Astrocyte (in vitro differentiated cells and primary cell): ENCODE data around the gene COX6B1. TPM values are rescaled to one million over a fixed set of nuclear protein-coding genes. Genes with fewer than 3 reads are reported as not detected.

Experiments
- DNase-seq: peaks from one replicate; pipeline ENCODE4 v3.0.0-alpha.2; 2010; ENCODE audit warnings: low read depth
- FAIRE-seq: peaks from 2 replicates; lab custom pipeline; 2011; peaks lifted over from hg19 to GRCh38; lab: Jason Lieb, UNC
- H2AFZ ChIP-seq: 2 replicates; pipeline ENCODE4 v1.6.0; 2012; ENCODE audit warnings: low read depth, low read length, inconsistent platforms
- H3K27ac ChIP-seq: 2 replicates; pipeline ENCODE4 v1.5.1; 2011; ENCODE audit warnings: low read depth, low read length, inconsistent platforms
- H3K27me3 ChIP-seq: 2 replicates; pipeline ENCODE4 v1.6.0; 2011; ENCODE audit warnings: low read length, inconsistent platforms; ENCODE audit not compliant: insufficient read depth
- H3K36me3 ChIP-seq: 2 replicates; pipeline ENCODE4 v1.5.1; 2011; ENCODE audit warnings: low read length, inconsistent platforms; ENCODE audit not compliant: insufficient read depth
- H3K4me1 ChIP-seq: 2 replicates; pipeline ENCODE4 v1.5.1; 2011; ENCODE audit warnings: low read length, inconsistent platforms; ENCODE audit not compliant: insufficient read depth
- H3K4me2 ChIP-seq: 2 replicates; pipeline ENCODE4 v1.6.0; 2012; ENCODE audit warnings: low read length, inconsistent platforms
- H3K4me3 ChIP-seq: 2 replicates; pipeline ENCODE4 v1.5.1; 2011; ENCODE audit warnings: low read depth, mild to moderate bottlenecking, low read length, inconsistent platforms; ENCODE audit not compliant: insufficient read depth
- H3K79me2 ChIP-seq: 2 replicates; pipeline ENCODE4 v1.6.0; 2012; ENCODE audit warnings: mild to moderate bottlenecking, low read length, inconsistent platforms; ENCODE audit not compliant: insufficient read depth
- H3K9ac ChIP-seq: 2 replicates; pipeline ENCODE4 v1.6.0; 2012; ENCODE audit warnings: mild to moderate bottlenecking, low read length, inconsistent platforms
- H3K9me3 ChIP-seq: 2 replicates; pipeline ENCODE4 v1.5.1; 2012; ENCODE audit warnings: low read depth, mild to moderate bottlenecking, low read length, inconsistent platforms; ENCODE audit not compliant: insufficient read depth
- H4K20me1 ChIP-seq: 2 replicates; pipeline ENCODE4 v1.6.0; 2012; ENCODE audit warnings: low read length, inconsistent platforms; ENCODE audit not compliant: insufficient read depth
- H3K27ac Mint-ChIP-seq: one replicate; pipeline ENCODE4 v1.8.0; 2021; ENCODE audit warnings: mild to moderate bottlenecking, mixed read lengths; ENCODE audit not compliant: unreplicated experiment
- H3K27me3 Mint-ChIP-seq: one replicate; pipeline ENCODE4 v1.8.0; 2021; ENCODE audit warnings: low read depth, mixed read lengths; ENCODE audit not compliant: unreplicated experiment
- H3K36me3 Mint-ChIP-seq: one replicate; pipeline ENCODE4 v1.8.0; 2021; ENCODE audit warnings: low read depth, mixed read lengths; ENCODE audit not compliant: unreplicated experiment
- H3K4me1 Mint-ChIP-seq: one replicate; pipeline ENCODE4 v1.8.0; 2021; ENCODE audit warnings: low read depth, mixed read lengths; ENCODE audit not compliant: unreplicated experiment
- H3K4me3 Mint-ChIP-seq: one replicate; pipeline ENCODE4 v1.8.0; 2021; ENCODE audit warnings: mild to moderate bottlenecking, moderate library complexity, mixed read lengths; ENCODE audit not compliant: unreplicated experiment
- H3K9me3 Mint-ChIP-seq: one replicate; pipeline ENCODE4 v1.8.0; 2021; ENCODE audit warnings: mild to moderate bottlenecking, mixed read lengths; ENCODE audit not compliant: unreplicated experiment
- CTCF ChIP-seq: IDR thresholded peaks from 2 replicates; pipeline ENCODE4 v1.5.1; 2011; ENCODE audit warnings: low read depth, mild to moderate bottlenecking, inconsistent platforms, low read length, moderate library complexity; ENCODE audit not compliant: insufficient read depth
- EZH2 ChIP-seq: IDR thresholded peaks from 2 replicates; pipeline ENCODE4 v1.6.1; 2012; ENCODE audit warnings: mild to moderate bottlenecking, low read length, inconsistent platforms; ENCODE audit not compliant: insufficient read depth
- total RNA-seq: library from RNA; stranded (reverse); gene quantifications from 2 replicates; pipeline ENCODE4 v1.2.1, GENCODE V29; 2021

COX6B1 gene
- total RNA-seq, 1 donor from 2014 or later, result 344 TPM

DNA sequence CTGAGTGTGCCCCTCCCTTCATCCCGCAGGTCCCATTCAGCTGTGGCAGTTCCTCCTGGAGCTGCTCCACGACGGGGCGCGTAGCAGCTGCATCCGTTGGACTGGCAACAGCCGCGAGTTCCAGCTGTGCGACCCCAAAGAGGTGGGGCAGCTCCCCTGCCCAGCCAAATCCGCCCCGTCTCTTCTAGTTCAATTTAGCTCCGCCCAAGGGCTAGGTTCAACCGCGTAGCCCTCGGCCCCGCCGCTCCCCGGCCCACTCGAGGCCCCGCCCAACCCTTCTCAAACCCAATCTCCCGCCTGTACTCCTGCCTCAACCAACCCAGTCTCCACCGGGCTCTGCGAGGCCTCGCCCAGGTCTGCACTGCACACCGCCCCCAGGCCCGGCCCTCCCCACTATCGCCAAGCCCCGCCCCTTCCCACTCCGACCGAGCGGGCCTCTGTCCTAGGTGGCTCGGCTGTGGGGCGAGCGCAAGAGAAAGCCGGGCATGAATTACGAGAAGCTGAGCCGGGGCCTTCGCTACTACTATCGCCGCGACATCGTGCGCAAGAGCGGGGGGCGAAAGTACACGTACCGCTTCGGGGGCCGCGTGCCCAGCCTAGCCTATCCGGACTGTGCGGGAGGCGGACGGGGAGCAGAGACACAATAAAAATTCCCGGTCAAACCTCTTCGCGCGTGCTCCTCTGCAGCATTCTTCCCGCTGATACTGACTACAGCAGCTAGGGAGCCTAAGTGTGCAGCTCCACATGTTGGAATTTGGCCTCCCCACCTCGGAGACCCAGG lies 3.7 kb upstream of the COX6B1 start:
- H3K9me3 Mint-ChIP-seq, result no peaks in the 10 kb centered on the region
- Histone ChIP-seq H3K27ac (no peak overlapping the region), H4K20me1 (no peaks in the 10 kb centered on the region), H3K4me3 (peak overlapping the region; percentile 56), H3K9ac (peak overlapping the region; percentile 70), H2AFZ (peak overlapping the region; percentile 95), H3K27me3 (no peaks in the 10 kb centered on the region), H3K79me2 (peaks cover 13% of the 10 kb centered on the region), H3K4me1 (peaks cover 21% of the 10 kb centered on the region), H3K9me3 (no peaks in the 10 kb centered on the region), H3K4me2 (peak overlapping the region; percentile 95), H3K36me3 (no peaks in the 10 kb centered on the region)
- TF ChIP-seq EZH2, result no peak
- no peak for TF ChIP-seq CTCF
- no peaks in the 10 kb centered on the region for H3K27me3 Mint-ChIP-seq
- peak overlapping the region; percentile 62 for H3K27ac Mint-ChIP-seq
- DNase-seq (peak; percentile 84), FAIRE-seq (no peak)
- peaks cover 5% of the 10 kb centered on the region for H3K4me1 Mint-ChIP-seq
- H3K36me3 Mint-ChIP-seq, result peaks cover 2% of the 10 kb centered on the region
- peak overlapping the region; percentile 81 for H3K4me3 Mint-ChIP-seq

DNA sequence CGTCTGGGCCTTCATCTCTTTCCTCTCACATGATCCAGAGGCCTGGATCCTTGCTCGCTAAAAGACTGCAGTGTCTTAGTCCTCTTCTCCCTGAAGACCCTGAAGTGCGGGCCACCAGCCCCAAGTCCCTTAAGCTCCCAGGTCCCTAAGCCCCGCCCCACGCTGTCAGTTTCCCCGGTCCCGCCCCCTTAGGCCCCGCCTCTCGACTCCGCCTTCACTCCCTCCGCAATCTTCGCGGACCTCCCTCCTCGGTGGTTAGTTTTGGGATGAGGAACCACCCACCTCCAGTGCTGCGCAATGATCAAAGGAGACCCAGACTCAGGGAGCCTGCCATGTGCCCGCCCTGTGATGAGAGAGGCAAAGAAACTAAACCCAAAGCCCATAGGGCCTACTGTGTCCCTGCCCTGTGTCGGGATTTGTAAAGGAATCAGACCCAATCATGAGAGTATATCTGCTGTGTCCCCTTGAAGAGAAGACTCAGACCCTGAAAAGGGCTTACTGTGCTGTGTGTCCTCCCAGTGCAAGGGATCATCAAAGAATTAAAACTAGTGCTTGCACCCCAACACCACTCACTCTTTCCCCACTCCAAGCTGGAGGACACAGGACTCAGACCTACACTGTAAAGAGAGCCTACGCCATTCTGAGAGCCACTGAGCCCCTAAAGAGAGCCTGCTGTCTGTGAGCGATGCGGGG lies 3.0 kb upstream of the COX6B1 start:
- no peaks in the 10 kb centered on the region for H3K9me3 ChIP-seq
- peaks cover 21% of the 10 kb centered on the region for H3K4me1 ChIP-seq
- Mint-ChIP-seq H3K27ac (peak overlapping the region; percentile 62), H3K4me3 (peak overlapping the region; percentile 81), H3K9me3 (no peaks in the 10 kb centered on the region), H3K4me1 (peaks cover 5% of the 10 kb centered on the region), H3K27me3 (no peaks in the 10 kb centered on the region), H3K36me3 (peaks cover 2% of the 10 kb centered on the region)
- no peak for FAIRE-seq
- peak overlapping the region; percentile 47 for H3K4me3 ChIP-seq
- H4K20me1 ChIP-seq, result peaks cover under 1% of the 10 kb centered on the region
- peaks cover 20% of the 10 kb centered on the region for H3K79me2 ChIP-seq
- no peak overlapping the region for H3K27ac ChIP-seq
- peak overlapping the region; percentile 95 for H2AFZ ChIP-seq
- TF ChIP-seq CTCF (no peak), EZH2 (no peak)
- peak overlapping the region; percentile 70 for H3K9ac ChIP-seq
- H3K36me3 ChIP-seq, result no peaks in the 10 kb centered on the region
- no peaks in the 10 kb centered on the region for H3K27me3 ChIP-seq
- DNase-seq, result no peak
- H3K4me2 ChIP-seq, result peak overlapping the region; percentile 95
